GM23248 (cell line): ENCODE results near the gene UBE4A. TPM values are rescaled to one million over a fixed set of nuclear protein-coding genes. Genes with fewer than 3 reads are reported as not detected.

ENCODE experiments used
- DNase-seq: peaks from one replicate; pipeline ENCODE4 v3.0.0-alpha.2; 2015
- H2AFZ ChIP-seq: fragments of 200-600 bp; sonication (generic); 2 replicates; pipeline ENCODE4 v1.6.1; 2016; ENCODE audit warnings: antibody characterized with exemption
- H3F3A ChIP-seq: fragments of 200-600 bp; sonication (generic); 2 replicates; pipeline ENCODE4 v1.6.1; 2016; ENCODE audit warnings: mild to moderate bottlenecking, antibody characterized with exemption, mixed run types; ENCODE audit not compliant: insufficient read depth
- H3K27ac ChIP-seq: fragments of 200-600 bp; sonication (generic); 2 replicates; pipeline ENCODE4 v1.5.1; 2016; ENCODE audit warnings: mild to moderate bottlenecking
- H3K27me3 ChIP-seq: fragments of 200-600 bp; sonication (generic); replicated peaks from 2 replicates; pipeline ENCODE4 v1.6.1; 2016; ENCODE audit warnings: mild to moderate bottlenecking; ENCODE audit not compliant: insufficient read depth
- H3K36me3 ChIP-seq: fragments of 200-600 bp; sonication (generic); 2 replicates; pipeline ENCODE4 v1.6.1; 2016; ENCODE audit warnings: low read depth, mild to moderate bottlenecking
- H3K4me1 ChIP-seq: fragments of 200-600 bp; sonication (generic); 2 replicates; pipeline ENCODE4 v1.6.1; 2016; ENCODE audit warnings: mild to moderate bottlenecking; ENCODE audit not compliant: insufficient read depth
- H3K4me2 ChIP-seq: fragments of 200-600 bp; sonication (generic); one replicate; pipeline ENCODE4 v1.6.1; 2016; ENCODE audit warnings: mild to moderate bottlenecking; ENCODE audit not compliant: unreplicated experiment
- H3K4me3 ChIP-seq: fragments of 200-600 bp; sonication (generic); 2 replicates; pipeline ENCODE4 v1.5.1; 2016; ENCODE audit warnings: mild to moderate bottlenecking
- H3K79me2 ChIP-seq: fragments of 200-600 bp; sonication (generic); 2 replicates; pipeline ENCODE4 v1.6.1; 2016; ENCODE audit warnings: mild to moderate bottlenecking; ENCODE audit not compliant: insufficient read depth
- H3K9ac ChIP-seq: fragments of 200-600 bp; sonication (generic); 2 replicates; pipeline ENCODE4 v1.6.1; 2016; ENCODE audit warnings: mild to moderate bottlenecking
- H3K9me2 ChIP-seq: fragments of 200-600 bp; sonication (generic); 2 replicates; pipeline ENCODE4 v1.6.1; 2016; ENCODE audit warnings: mixed run types, mild to moderate bottlenecking, moderate library complexity; ENCODE audit not compliant: insufficient read depth
- H3K9me3 ChIP-seq: fragments of 200-600 bp; sonication (generic); one replicate; pipeline ENCODE4 v1.6.1; 2017; ENCODE audit warnings: low read depth
- H4K20me1 ChIP-seq: fragments of 200-600 bp; sonication (generic); 2 replicates; pipeline ENCODE4 v1.6.0; 2016; ENCODE audit not compliant: insufficient read depth
- EZH2 ChIP-seq: fragments of 200-600 bp; sonication (generic); IDR thresholded peaks from 2 replicates; pipeline ENCODE4 v1.6.1; 2018; ENCODE audit warnings: antibody characterized with exemption, mild to moderate bottlenecking; ENCODE audit not compliant: insufficient read depth, poor library complexity, severe bottlenecking
- EZH2phosphoT487 ChIP-seq: fragments of 200-600 bp; sonication (generic); IDR thresholded peaks from 2 replicates; pipeline ENCODE4 v1.6.1; 2018; ENCODE audit warnings: antibody characterized with exemption, moderate library complexity, mild to moderate bottlenecking, low read depth; ENCODE audit not compliant: insufficient read depth
- WGBS, 2 experiments: methylation state at CpG; one replicate each; pipeline ENCODE4 v1.1.6; 2015 to 2017; ENCODE audit warnings: low lambda C conversion rate in 2 of 2, low coverage in 1 of 2; ENCODE audit errors: missing lambda C conversion rate in 2 of 2; 5-methylcytosine and 5-hydroxymethylcytosine counted together
- in situ Hi-C: fragments of 300-500 bp; cut with MboI; formaldehyde crosslinking; loops from 2 replicates; pipeline ENCODE4 v1.15.0; 2020
- polyA plus RNA-seq: library from polyadenylated mRNA; unstranded; fragments of >200 nt; fragmentation: Nextera tagmentation; extraction: Ambion mirVana; gene quantifications from 2 replicates; pipeline ENCODE4 v1.2.1, GENCODE V29; 2016
- total RNA-seq: library from RNA; depleted of rRNA; stranded (reverse); fragments of >200 nt; shearing (Covaris generic); gene quantifications from 2 replicates; pipeline ENCODE4 v1.2.3, GENCODE V29; 2014

UBE4A gene
- total and polyA plus RNA-seq, 2 experiments from 2014 or later: 25.4 to 50.6 TPM

DNA sequence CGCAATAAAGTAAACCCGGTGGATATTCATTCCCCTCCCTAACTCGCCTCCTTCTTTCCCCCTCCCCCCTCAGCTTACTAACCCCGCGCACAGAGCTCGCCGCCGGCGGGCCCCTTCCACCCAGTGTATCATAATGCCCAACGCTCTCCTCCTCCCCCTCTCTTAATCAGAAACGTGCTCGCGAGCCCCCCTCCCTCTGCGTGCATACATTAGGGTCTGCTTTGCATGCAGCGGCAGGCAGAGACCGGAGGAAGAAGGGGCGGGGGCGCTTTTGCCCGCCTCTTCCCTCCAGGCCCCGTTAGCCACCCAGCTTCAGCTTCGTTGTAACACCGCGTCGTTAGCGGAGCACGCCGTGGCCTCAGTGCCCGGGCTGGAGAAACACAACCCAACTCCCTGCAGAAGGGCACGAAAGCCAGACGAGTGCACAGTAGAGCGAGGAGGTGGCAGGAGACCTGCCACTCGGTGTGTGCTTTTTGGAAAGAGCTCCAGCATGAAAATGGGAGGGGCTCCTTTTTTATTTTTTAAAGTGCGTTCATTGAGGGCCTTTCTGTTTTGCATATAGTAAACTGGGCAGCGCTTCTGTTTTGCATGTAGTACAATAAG is 76.0 kb downstream of the UBE4A start:
- no peaks in the 10 kb centered on the region for H3K27me3 ChIP-seq
- peaks cover 17% of the 10 kb centered on the region for H4K20me1 ChIP-seq
- H3K9me2 ChIP-seq: no peaks in the 10 kb centered on the region
- in situ Hi-C loops: no loop called here
- TF ChIP-seq EZH2phosphoT487: no peak
- no peak for TF ChIP-seq EZH2
- DNase-seq: peak; percentile 64
- H3K4me3 ChIP-seq: peak overlapping the region; percentile 73
- peak overlapping the region; percentile 81 for H2AFZ ChIP-seq
- H3K79me2 ChIP-seq: peaks cover 39% of the 10 kb centered on the region
- H3K4me1 ChIP-seq: peaks cover 17% of the 10 kb centered on the region
- peak overlapping the region; percentile 93 for H3K4me2 ChIP-seq
- peaks cover 14% of the 10 kb centered on the region for H3F3A ChIP-seq
- 1 to 2% methylated on average over 31 to 34 of the region's 34 CpGs for WGBS, 2 experiments
- H3K9me3 ChIP-seq: no peaks in the 10 kb centered on the region
- H3K27ac ChIP-seq: peak overlapping the region; percentile 39
- no peaks in the 10 kb centered on the region for H3K36me3 ChIP-seq
- peak overlapping the region; percentile 45 for H3K9ac ChIP-seq

DNA sequence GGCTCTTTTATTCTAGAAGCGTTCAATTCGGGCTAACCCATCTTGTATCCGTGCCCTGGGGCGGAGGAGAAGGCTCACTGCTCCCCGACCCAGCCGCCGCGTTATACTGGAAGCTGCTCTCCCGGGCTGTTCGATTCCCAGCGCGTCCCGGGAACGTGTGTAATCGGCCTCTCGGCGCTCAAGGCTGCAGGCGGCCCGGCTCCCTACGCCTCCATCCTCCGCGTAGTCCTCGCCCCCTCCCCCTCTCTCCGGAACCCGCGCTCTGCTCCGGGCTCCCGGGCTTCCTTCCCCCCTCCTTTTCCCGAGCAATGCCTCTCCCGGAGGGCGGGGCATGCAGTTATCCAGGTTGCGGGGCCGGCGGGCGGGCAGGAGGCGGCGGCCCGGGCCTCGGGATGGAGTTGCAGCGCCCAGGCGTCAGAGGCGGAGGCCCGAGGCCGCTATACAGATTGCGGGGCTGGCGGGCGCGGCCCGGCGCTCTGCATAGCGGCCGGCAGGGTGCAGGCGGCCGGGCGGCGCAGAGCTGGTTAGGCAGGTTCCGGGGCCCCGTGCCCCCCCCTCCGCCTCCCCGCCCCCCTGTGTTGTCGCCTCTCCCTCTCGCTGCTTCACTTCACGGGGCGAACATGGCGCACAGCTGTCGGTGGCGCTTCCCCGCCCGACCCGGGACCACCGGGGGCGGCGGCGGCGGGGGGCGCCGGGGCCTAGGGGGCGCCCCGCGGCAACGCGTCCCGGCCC is 76.7 kb downstream of the UBE4A start, which contains the start of gene KMT2A:
Gene KMT2A, plus strand, starts transcription at position 600 of the 732 bp plus-strand sequence. Its CDS starts 21 bp downstream, at position 621.
- TF ChIP-seq EZH2 (no peak), EZH2phosphoT487 (no peak)
- Histone ChIP-seq H3K27ac (peak within 1 kb of the TSS; percentile 76), H3K4me3 (peak within 1 kb of the TSS; percentile 77), H3K4me1 (peaks cover 19% of the 10 kb centered on the region), H3K9me3 (no peaks in the 10 kb centered on the region), H2AFZ (peak within 1 kb of the TSS; percentile 81), H3F3A (peaks cover 14% of the 10 kb centered on the region), H4K20me1 (peaks cover 22% of the 10 kb centered on the region), H3K27me3 (no peaks in the 10 kb centered on the region), H3K9ac (peak within 1 kb of the TSS; percentile 96), H3K9me2 (no peaks in the 10 kb centered on the region), H3K79me2 (peaks cover 45% of the 10 kb centered on the region), H3K4me2 (peak within 1 kb of the TSS; percentile 94), H3K36me3 (no peaks in the 10 kb centered on the region)
- 1% methylated on average over 26 to 66 of the region's 83 CpGs for WGBS, 2 experiments
- DNase-seq: peak; percentile 97
- in situ Hi-C loops: no loop called here

GRCh38 chr11:118436639-118437207 is 77.3 kb downstream of the UBE4A start:
- Histone ChIP-seq H4K20me1 (peaks cover 28% of the 10 kb centered on the region), H3K4me2 (peak overlapping the region; percentile 94), H2AFZ (peak overlapping the region; percentile 55)

DNA sequence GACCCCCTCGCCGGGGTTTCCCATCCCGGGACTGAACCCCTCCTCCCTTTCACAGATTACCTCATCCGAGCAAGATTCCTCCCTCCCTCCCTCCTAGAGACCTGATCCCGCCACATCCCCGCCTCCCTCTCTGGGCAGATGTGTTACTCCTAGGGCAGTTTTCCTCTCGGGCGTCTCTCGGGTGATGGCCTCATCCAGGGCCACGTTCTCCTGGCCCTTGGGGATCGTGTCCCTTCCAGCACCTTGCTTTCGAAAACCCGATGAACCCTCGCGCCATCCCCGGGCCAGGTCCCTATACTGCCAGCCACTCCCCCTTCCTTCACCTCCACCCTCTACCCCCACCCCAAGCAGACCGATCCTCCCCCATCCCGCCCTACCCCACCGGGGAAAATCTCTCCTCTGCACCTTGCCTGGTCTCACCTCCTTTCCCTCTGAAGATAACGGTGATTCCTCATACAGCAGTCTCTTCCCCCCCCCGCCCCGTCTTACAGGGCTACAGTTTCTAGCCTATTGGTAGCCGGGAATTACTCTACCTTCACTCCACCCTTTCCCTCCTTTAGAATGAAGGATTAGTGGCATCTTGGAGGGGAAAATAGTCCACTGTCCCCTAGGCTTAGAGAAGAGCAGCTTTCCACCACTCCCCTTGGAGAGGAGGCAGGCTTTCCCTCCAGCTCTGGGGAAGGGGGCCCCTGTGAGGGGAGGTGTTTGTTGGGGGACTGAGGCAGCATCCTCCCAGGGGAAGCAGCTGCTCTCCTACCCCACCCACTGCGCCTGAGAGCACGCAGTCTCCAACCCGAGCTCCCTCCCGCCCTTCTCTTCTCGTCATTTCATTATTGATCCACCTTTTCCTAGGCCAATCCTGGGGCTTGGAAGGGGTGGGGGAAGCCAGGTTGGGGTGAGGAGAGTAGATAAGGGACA is 78.1 kb downstream of the UBE4A start:
- Histone ChIP-seq H2AFZ (peak overlapping the region; percentile 55), H3K79me2 (peaks cover 59% of the 10 kb centered on the region), H3K9me3 (no peaks in the 10 kb centered on the region), H3K4me1 (peaks cover 33% of the 10 kb centered on the region), H3K4me3 (peak overlapping the region; percentile 77), H3F3A (peaks cover 14% of the 10 kb centered on the region), H3K27me3 (no peaks in the 10 kb centered on the region), H3K9ac (peak overlapping the region; percentile 96), H3K36me3 (no peaks in the 10 kb centered on the region), H3K4me2 (peak overlapping the region; percentile 94), H3K9me2 (no peaks in the 10 kb centered on the region), H3K27ac (peak overlapping the region; percentile 76), H4K20me1 (peaks cover 36% of the 10 kb centered on the region)
- peak; percentile 76 for DNase-seq
- TF ChIP-seq EZH2phosphoT487: no peak
- in situ Hi-C loops: no loop called here
- WGBS, 2 experiments: 0 to 1% methylated on average over 16 to 28 of the region's 28 CpGs

More at GRCh38 chr11:118436639-118437207, 77.3 kb downstream of the UBE4A start:
- no peaks in the 10 kb centered on the region for H3K27me3 ChIP-seq
- H3K27ac ChIP-seq: peak overlapping the region; percentile 76
- H3K36me3 ChIP-seq: no peaks in the 10 kb centered on the region
- TF ChIP-seq EZH2 (no peak), EZH2phosphoT487 (no peak)
- H3K4me3 ChIP-seq: peak overlapping the region; percentile 77
- H3K9me2 ChIP-seq: no peaks in the 10 kb centered on the region
- peaks cover 52% of the 10 kb centered on the region for H3K79me2 ChIP-seq
- no peaks in the 10 kb centered on the region for H3K9me3 ChIP-seq
- peak overlapping the region; percentile 96 for H3K9ac ChIP-seq
- WGBS, 2 experiments: 0% methylated on average over 13 to 43 of the region's 55 CpGs
- peaks cover 14% of the 10 kb centered on the region for H3F3A ChIP-seq
- H3K4me1 ChIP-seq: peaks cover 26% of the 10 kb centered on the region
- DNase-seq: peak; percentile 69
- in situ Hi-C loops: no loop called here
